Skin of body (tissue), 2 donors: ENCODE results near the gene FSD2. TPM values are rescaled to one million over a fixed set of nuclear protein-coding genes. Genes with fewer than 3 reads are reported as not detected.
A peak's percentile ranks its signal among the peaks of the same experiment; 100 is the strongest.
"Not testable (repeated sequence)": the region's sequence is repeated elsewhere in the genome, so short reads cannot be mapped to it uniquely, and the experiment has no call there.

Source experiments
- DNase-seq: peaks from one replicate; lab custom pipeline; 2025; lab: John Stamatoyannopoulos, UW
- total RNA-seq: library from RNA; depleted of rRNA; stranded (reverse); fragments of >200 nt; gene quantifications from one replicate; pipeline ENCODE4 v1.2.3, GENCODE V29; 2014

The FSD2 gene
- total RNA-seq, 1 donor from 2014 or later: 6.5 TPM

GRCh38 chr15:82831894-82832600, 26.2 kb upstream of the FSD2 start:
- DNase-seq: no peak

DNA sequence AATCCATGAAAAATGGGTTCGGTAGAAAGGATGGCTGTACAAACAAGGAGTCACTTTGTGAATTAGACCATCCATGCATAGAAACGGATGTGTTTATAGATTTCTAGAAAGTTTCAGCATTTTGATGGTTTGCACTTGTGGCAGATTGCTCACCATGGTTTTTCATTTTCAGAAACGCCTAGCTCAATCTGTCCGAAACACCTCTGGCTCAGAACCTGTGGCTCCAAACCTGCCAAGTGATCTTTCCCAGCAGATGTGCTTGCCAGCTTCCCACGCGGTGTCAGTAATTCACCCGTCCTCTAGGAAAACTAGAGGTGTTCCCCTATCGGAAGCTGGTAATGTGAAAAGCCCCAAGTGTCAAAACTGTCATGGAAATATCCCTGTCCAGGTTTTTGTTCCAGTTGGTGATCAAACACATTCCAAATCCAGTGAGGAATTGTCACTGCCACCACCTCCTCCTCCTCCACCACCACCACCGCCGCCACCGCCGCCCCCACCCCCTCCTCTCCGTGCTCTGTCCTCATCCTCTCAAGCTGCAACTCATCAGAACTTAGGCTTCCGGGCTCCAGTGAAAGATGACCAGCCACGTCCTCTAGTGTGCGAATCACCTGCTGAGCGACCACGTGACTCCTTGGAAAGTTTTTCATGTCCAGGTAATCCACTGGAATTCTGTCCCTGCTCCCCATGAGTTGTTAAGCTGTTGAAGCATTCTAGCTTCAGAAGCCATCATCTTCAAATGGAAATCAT, 24.7 kb upstream of the FSD2 start:
- no peak for DNase-seq

DNA sequence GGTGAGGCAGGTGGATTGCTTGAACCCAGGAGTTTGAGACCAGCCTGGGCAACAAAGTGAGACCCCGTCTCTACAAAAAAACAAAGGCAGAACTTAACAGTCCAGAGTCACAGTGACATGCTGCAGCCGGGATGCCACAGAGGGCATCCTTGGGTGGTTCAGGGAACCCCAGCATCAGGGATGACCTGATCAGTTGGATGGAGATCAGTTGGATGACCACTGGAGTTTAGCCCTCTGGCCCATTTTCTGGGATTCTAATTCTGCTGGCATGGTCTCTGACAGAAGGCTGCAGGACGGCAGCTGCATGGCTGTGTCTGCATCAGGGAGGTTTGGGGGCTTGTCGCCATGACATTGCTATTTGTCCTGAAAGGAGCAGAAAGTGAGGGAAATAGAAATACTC, 23.4 kb upstream of the FSD2 start:
- no peak for DNase-seq

GRCh38 chr15:82828075-82828474, 22.2 kb upstream of the FSD2 start:
- DNase-seq: no peak

- no peak for DNase-seq
Observed at GRCh38 chr15:82823049-82823448, 17.2 kb upstream of the FSD2 start.

DNA sequence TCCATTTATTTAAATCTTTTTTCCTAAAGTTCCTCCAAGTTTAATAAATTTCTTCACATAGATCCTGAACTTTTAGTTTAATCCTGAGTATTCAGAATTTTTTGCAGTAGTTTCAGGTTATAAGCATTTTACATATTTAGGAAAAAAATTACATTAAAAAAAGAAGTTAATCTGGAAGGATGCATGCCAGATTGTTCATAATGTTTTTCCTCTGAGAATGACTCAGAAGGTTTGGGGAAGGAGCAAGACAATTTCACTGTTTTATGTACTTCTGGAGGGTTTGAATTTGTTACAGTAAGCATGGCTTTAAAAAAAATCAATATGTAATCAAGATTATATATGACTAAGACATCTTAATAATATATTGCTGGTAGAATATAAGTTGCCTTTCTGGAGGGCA, 16.0 kb upstream of the FSD2 start:
- DNase-seq: not testable (repeated sequence)

DNA sequence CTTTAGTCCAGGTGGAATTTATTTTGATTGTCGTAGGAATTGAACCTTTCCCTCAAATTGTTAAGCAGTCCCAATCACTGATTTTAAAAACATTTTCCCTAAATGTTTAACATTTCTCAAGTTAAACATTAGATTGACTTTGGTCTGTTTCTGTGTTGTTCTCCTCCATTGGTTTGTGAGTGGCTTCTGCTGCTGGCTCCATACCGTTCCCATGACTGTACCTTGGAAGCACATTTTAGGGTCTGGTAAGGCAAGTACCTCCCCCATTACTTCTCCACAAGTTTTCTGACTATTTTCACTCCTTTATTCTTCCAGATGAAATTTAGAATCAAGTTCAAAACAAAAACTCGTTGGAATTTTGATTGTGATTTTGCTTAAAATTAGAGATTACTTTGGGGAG, 15.5 kb upstream of the FSD2 start:
- not testable (repeated sequence) for DNase-seq

- DNase-seq: no peak
Observed at GRCh38 chr15:82820128-82820527, 14.3 kb upstream of the FSD2 start.

DNA sequence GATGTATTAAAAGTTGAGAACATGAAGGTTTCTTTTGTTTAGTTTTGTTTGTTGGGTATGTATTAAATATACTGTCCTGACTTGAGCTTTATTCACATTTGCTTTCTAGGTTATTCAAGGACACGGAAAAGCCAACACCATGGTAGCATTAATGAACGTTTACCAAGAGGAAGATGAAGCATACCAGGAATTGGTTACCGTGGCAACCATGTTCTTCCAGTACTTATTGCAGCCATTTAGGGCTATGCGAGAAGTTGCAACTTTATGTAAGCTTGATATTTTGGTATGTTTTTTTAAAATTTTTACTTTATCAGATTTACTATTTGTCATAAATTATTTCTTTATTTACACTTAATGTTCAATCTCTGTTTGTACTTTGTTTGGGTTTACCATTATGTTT, 7.1 kb upstream of the FSD2 start:
- DNase-seq: no peak

DNA sequence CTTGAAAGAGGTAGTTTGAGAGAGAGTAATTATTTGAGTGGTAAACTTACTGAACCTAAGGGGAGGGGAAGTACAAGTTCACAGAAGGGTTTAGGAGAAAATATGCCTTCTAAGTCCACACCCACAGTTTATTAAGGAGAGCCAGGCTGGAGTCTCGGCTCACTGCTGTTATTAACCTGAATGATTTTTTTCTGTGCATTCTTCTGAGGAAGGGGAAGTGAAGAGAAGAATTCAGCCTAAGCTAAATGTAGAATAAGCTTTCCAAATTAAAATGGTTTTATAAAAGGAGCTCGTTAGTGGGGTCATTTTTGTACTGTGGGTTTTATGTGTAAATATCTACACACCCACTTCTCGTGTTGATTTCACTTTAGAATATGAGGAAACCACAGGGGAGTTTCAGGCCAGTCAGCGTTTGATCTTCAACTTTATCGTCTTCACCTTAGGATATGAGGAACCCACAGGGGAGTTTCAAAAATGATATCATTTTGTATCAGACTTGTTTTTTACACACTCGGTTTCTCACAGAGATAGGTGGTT, 5.1 kb upstream of the FSD2 start:
- no peak for DNase-seq

DNA sequence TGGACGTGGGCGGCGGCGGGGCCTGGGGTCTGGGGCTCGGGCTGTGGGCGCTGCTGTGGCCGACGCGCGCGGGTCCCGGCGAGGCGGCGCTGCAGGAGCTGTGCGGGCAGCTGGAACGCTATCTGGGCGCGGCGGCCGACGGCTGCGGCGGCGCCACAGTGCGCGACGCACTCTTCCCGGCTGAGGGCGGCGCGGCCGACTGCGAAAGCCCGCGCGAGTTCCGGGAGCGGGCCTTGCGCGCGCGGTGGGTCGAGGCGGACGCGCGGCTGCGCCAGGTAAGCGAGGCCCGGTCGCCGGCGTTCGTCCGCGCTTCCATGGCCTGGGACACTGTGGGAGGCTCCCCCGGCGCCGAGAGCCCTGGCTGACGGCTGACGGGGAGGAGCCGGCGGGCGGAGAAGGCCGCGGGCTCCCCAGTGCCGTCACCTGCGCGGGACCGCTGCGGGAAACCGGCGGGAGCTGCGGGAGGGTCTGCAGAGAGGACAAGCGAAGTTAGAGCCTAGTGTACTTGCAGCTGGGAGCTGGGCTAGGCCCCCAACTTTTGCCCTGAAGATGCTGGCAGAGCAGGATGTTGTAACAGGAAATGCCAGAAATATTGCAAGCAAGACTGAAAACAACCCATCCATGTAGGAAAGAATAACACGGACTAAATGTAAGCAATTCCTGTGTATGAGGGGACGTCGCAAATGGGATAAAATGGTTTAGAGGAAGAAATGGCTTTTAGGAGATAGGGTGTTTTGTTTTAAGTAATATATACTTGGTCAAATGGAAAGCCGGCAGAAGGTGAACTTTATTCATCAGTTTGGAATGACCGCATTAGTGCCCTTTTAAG, 4.4 kb upstream of the FSD2 start:
- peak; percentile 30 for DNase-seq

DNA sequence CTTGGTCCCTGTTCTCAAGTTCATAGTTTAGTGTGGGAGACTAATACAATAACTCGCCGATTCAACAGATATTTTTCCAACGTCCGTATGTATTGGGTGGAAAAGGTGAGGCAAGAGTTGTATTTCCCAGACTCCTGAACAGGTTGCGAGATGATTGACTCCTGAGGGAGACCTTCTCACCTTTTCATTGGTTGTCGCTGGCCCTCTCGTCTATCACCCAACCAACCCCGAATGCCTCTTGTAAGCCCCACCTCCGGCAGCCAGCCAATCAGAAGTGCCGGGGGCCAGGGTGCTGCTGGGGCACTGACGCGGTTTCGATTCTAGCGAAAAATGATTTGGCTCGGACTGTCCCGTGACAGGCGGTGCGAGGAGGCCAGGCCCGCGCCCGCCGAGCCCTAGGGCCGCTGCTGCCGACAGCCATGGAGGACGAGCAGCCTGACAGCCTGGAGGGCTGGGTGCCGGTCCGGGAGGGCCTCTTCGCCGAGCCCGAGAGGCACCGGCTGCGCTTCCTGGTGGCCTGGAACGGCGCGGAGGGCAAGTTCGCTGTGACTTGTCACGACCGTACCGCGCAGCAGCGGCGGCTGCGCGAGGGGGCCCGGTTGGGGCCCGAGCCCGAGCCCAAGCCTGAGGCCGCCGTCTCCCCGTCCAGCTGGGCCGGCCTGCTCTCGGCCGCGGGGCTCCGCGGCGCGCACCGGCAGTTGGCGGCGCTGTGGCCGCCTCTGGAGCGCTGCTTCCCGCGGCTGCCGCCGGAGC, 3.6 kb upstream of the FSD2 start, which contains the start of gene WHAMM:
TSS of gene WHAMM (plus strand) at position 321 of the 753 bp plus-strand sequence. CDS start at position 420, 99 bp downstream.
- peak; percentile 97 for DNase-seq

DNA sequence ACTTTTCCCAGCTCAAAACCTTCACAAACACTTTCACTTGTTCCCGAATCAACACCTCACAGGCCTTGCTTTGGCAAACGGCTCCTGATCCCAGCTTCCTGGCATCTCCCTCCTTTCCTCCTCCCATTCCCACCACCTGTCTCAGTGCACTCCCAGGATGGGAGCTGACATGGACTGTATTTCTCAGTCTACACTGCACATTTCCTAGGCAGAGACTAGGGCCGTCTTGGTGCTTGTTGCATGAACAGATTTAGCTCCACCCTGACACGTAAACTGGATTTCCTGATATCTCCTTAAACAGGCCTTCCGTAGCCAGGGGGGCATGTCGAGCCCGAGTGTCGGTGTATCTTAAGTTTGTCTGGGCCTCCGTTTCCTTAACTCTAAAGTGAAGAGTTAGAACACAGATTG, 2.8 kb upstream of the FSD2 start:
- no peak for DNase-seq

DNA sequence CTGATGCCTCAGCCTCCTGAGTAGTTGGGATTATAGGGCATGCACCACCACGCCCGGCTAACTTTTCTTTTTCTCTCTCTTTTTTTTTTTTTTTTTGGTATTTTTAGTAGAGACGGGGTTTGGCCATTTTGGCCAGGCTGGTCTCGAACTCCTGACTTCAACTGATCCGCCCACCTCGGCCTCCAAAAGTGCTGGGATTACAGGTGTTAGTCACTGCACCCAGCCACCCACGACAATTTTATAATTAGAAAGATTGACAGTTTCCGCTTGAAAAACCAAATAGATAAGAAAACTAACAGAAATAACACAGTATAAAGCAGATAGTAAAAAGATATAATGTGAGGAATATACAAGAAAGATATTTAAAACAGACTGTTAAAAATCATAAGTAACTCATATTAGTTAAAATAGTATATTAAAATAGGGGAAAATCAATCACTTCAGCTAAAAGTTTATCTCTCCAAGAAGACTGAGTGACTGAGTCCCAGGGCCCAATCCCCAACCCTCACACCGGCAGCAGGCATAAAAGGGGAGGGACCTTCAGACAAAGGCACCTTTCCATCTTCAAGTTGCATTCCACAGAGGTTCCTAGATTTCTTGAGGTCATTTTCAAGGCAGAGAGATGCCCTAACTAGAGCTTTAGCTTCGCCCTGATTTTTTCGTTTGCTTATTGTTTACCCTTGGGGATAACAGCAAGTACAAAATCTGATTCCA, 2.2 kb upstream of the FSD2 start:
- no peak for DNase-seq

DNA sequence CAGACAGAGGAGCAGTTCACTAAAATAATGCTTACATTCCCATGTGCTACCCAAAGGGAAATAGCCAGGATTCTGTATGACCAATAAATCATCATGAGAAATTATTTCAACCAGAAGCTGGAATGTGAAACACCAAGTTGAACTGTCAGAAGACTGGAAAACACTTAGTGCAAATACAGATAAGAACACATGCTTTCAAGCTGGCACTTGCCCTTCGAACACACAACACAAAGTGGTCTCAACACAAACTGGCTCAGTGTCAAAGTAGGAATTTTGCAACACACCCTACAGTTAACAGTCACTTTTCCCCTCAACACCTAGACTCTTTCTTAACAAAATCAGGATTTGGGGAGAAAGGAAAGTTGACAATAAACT, 1.3 kb downstream of the FSD2 start:
- DNase-seq: no peak

DNA sequence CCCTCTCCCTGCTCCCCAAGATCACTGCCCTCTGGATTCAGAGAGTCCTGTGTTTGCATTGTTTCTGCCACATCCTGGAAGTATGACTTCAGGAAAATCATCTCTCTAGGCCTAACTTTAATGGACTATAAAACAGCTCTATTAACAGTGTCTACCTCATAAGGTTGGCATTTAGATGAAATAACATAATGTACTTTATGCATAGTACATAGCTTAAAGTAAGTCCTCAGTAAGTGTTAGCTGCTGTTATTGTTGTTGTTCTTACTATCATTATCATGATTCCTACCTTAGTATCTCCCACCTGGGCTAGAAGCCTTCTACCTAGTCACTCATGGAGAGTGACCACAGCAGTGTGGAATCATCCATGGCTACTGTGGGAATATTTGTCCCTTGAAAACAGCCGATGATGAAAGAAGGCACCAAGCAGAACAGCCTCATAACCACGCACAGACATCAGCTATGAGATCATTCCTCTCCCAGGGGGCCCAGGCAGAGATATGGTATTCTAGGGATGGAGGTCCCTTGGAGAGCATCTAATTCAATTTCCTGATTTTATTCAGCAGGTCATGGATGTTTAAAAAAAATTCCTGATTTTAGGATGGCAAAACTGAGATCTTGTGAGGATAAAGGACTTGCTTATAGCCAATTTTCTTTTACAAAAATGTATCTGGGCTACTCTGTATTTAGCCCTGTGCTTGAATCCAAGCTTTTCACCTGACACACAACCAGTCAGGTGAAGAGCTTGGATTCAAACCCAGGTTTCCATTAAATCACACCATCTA, 1.9 kb downstream of the FSD2 start:
- DNase-seq: no peak

DNA sequence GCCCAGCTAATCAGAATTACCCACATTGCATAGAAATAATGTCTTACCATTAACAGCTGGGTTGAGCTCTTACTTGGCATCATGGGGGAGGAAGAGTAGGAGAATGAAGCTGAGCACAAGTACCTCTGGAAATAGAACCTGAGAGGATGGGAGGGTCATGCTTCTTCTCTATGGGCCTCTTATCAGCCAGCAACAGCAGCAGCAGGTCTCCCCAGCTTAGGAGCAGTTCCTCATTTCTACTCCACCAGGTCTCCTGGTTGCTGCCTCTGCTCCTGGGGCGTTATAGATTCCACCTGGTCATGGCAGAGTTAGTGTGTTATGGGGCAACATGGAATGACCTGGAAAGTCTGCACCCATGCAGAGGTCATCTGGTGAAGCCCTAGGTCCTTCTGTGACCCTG, 3.4 kb downstream of the FSD2 start:
- DNase-seq: no peak

DNA sequence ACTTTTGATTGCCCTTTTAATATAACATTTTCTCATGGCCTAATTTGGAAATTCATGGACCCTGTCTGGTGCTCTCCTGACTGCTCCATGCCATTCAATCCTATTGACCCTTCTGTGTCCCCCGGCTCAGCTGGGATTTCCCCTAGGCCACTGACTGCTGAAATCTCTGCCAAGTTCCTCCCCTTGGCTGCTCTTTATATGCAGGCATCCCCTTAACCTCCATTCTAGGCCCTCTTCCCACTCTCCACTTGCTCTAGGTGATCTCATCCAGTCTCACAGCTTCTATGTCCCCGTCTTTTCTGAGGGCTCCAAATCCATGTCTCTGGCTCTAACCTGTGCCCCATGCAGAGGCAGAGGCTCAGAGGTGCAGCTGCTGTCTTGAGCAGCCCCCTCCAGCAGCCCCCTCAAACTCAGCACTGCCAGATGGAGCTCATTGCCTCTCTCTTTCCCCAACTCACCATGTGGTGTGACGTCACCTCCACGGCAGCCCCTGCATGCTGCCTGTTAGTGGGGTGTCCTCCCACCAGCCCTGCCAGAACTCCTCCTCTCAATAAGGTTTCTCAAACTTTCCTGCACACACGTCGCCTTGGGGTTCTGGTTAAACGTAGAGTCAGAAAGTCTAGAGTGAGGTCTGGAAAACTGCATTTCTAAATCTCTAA, 6.6 kb downstream of the FSD2 start:
- DNase-seq: no peak

DNA sequence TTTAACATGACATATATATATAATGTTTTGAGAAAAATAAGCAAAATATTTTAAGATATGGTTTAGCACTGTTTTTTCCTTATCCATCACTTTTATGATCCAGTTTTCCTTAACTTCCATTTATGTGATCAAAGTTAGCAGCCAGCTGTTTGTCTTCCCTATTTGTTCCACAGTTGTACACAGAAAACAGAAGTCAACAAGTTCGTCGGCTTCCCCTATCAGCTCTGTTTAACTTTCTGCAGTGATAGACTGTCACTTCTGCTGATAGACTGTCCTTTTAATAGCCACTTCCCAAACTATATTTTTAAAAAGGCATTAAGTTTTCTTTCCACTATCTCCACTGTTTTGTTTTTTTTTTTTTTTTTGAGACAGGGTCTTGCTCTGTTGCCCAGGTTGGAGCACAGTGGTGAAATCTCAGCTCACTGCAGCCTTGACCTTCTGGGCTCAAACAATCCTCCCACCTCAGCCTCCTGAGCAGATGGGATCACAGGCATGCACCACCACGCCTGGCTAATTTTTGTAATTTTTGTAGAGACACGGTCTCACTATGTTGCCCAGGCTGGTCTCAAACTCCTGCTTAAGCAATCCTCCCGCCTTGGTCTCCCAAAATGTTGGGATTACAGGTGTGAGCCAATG, 7.2 kb downstream of the FSD2 start:
- no peak for DNase-seq
